ENCODE measurements around the gene ITPKB. TPM values are rescaled to one million over a fixed set of nuclear protein-coding genes. Genes with fewer than 3 reads are reported as not detected.
"Not testable (repeated sequence)": the region's sequence is repeated elsewhere in the genome, so short reads cannot be mapped to it uniquely, and the experiment has no call there.

ITPKB gene
- total RNA-seq, 1 experiment from 2014 or later: 56.9 TPM

DNA sequence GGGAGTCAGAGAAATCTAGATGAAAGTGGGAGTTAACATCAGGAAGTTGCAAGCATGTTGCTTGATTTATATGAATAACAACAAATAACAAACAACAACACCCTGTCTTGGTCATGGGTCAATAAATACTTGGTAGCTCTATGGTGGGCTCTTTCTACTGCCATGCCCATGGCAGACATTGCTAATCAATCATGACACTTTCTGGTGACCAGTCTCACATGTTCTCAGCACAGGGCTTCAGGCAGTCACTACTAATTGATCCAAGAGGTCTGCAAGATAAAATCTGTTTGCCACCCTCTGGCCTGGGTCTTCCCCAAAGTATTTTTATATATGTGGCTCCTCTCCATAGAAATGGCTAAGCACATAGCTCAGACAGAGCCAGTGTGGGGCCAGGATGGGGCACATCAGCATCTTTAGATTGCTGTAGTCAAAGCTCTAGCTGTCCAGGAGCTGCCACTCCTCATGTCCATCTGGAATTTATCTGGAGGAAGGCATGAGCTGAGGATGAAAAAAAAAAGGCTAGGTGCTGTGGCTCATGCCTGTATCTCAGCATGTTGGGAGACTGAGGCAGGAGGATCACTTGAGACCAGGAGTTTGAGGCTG, 139.3 kb downstream of the ITPKB start:
- DNase-seq (ENCODE audit: low read depth, low spot score): no peak
- in situ Hi-C loops (cut with HindIII; ENCODE audit: low pct_unique_long_range_greater_than_20kb, low sequenced_read_pairs): no loop called here

GRCh38 chr1:226598955-226599354, 140.1 kb downstream of the ITPKB start:
- DNase-seq (ENCODE audit: low read depth, low spot score); in situ Hi-C loops (cut with HindIII; ENCODE audit: low pct_unique_long_range_greater_than_20kb, low sequenced_read_pairs): not testable (repeated sequence)

GRCh38 chr1:226598455-226598849, 140.6 kb downstream of the ITPKB start:
- in situ Hi-C loops (cut with HindIII; ENCODE audit: low pct_unique_long_range_greater_than_20kb, low sequenced_read_pairs): no loop called here
- DNase-seq (ENCODE audit: low read depth, low spot score): no peak

GRCh38 chr1:226597616-226598454, 141.2 kb downstream of the ITPKB start:
- no peak for DNase-seq (ENCODE audit: low read depth, low spot score)
- in situ Hi-C loops (cut with HindIII; ENCODE audit: low pct_unique_long_range_greater_than_20kb, low sequenced_read_pairs): no loop called here

DNA sequence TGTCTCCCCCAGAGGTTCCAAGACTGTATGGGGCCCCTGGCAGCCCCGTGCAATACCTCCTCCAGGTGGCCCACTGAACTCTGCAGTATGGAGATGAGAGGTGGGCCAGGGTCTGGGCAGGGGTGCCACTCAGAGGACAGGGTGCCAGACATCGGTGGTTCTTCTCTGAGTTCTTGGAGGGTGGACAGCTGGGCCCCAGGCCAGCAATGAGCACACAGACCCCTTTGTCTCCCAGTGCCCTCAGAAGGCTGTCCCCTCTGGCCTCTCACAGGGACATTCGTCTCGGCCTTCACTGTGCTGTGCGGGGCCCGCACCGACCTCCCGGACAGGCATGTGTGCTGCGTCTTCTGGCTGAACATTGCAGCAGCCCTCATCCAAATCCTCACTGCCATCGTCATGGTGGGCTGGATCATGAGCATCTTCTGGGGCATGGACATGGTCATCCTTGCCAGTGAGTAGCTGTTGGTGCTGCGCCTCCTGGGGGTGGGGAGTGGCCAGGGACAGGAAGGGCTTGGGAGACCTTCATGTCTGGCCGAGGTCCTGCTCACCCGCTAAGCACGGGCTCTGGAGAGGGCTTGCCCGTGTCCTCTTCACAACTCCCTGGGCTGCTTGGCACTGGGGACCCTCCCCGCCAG, 142.4 kb downstream of the ITPKB start:
- in situ Hi-C loops (cut with HindIII; ENCODE audit: low pct_unique_long_range_greater_than_20kb, low sequenced_read_pairs): no loop called here
- DNase-seq (ENCODE audit: low read depth, low spot score): no peak

DNA sequence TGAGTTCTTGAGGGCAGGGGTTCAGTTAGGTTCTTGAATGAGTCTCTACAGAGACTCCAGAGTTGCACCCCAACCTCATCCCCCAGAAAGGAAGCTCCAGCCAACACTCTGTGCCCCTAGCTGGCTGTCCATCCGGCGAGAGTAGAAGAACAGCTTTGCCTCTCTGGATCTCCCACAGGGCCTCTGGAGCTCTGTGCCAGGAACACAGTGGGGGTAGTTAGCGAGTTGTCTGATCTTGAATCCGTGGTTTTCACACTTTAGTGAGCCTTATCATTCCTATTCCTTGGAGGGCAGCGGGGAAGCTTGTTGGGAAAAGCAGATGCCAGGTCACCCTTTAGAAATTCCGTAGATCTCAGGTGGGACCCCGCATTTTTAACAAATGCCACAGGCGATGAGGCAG, 145.5 kb downstream of the ITPKB start:
- in situ Hi-C loops (cut with HindIII; ENCODE audit: low pct_unique_long_range_greater_than_20kb, low sequenced_read_pairs): no loop called here
- DNase-seq (ENCODE audit: low read depth, low spot score): no peak

GRCh38 chr1:226590614-226591013, 148.5 kb downstream of the ITPKB start:
- in situ Hi-C loops (cut with HindIII; ENCODE audit: low pct_unique_long_range_greater_than_20kb, low sequenced_read_pairs): no loop called here
- no peak for DNase-seq (ENCODE audit: low read depth, low spot score)

- in situ Hi-C loops (cut with HindIII; ENCODE audit: low pct_unique_long_range_greater_than_20kb, low sequenced_read_pairs): no loop called here
- no peak for DNase-seq (ENCODE audit: low read depth, low spot score)
Measured at GRCh38 chr1:226589008-226589733, 149.9 kb downstream of the ITPKB start.

DNA sequence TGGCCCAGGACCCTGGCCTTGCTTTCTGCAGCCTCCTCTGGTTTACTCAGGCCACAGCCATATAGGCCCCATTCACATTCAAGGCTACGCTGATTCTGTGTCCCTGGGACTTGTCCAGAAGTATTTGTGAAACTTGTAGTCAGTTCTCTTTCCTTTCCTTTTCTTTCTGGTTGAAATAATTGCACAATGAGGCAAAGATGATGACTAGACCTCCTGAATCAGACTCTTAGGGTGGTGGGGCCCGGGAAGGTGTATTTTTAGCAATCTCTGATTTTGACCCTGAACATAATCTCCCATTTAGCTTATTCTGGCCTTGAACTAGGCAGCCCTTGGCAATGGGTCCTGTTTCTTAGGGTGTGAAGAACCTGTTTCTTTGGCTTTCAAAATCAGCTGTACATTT, 150.6 kb downstream of the ITPKB start:
- in situ Hi-C loops (cut with HindIII; ENCODE audit: low pct_unique_long_range_greater_than_20kb, low sequenced_read_pairs): no loop called here
- DNase-seq (ENCODE audit: low read depth, low spot score): no peak

DNA sequence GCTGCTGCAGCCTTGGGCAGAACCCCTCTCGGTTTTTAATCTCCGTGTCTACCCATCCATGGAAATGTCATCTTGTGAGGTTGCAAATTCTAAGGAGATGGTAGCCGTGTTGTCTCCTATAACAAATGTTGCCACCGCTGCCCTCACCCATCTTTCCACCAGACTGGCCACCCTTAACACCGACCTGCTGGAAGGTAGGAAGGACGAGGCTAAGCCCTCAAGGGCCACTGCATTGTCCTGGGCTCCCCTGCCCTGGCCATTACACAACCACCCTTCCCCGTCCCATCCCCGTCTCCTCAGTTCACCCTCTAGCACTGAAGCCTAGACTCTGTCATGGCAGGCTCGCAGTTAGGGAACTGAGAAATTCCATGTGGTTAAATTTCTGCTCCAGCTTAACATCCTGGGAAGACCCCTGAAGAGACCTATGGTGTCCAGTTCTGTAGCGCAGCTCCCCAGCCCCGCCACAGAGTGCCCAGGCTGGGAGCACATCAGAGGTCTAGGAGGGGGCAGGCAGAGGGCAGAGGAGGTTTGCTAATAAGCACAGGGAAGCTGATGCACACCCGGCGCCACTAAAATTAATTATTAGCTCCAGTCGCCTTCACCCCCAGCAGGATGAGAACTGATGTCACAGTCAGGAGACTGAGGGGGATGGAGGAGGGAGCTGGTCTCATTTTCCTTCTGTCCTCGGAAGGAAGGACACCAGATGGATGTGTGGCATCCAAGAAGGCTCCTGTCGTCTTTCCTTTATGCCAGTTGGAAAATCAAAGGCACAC, 152.2 kb downstream of the ITPKB start:
- no peak for DNase-seq (ENCODE audit: low read depth, low spot score)
- in situ Hi-C loops (cut with HindIII; ENCODE audit: low pct_unique_long_range_greater_than_20kb, low sequenced_read_pairs): no loop called here

GRCh38 chr1:226586116-226586515, 153.0 kb downstream of the ITPKB start:
- DNase-seq (ENCODE audit: low read depth, low spot score): no peak

GRCh38 chr1:226584164-226584563, 154.9 kb downstream of the ITPKB start:
- DNase-seq (ENCODE audit: low read depth, low spot score): no peak
- in situ Hi-C loops (cut with HindIII; ENCODE audit: low pct_unique_long_range_greater_than_20kb, low sequenced_read_pairs): no loop called here

More at GRCh38 chr1:226586116-226586515, 153.0 kb downstream of the ITPKB start:
- in situ Hi-C loops (cut with HindIII; ENCODE audit: low pct_unique_long_range_greater_than_20kb, low sequenced_read_pairs): no loop called here

DNA sequence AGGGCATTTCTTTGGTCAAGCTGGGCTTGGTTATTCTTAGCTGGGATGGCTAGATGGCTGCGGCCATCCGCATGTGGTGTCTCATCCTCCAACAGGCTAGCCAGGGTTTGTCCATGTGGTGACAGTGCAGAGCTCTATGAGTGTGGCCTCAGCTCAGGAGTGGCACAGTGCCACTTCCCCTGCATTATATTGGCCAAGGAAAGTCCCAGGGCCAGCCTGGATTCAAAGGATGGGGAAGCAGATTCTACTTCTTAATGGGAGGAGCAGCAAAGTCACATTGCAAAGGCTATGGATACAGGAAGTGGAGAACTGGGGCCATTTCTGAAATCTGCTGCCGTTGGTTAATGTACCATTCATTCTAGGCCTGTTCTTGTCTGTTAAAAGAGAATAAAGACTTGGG, 156.1 kb downstream of the ITPKB start:
- in situ Hi-C loops (cut with HindIII; ENCODE audit: low pct_unique_long_range_greater_than_20kb, low sequenced_read_pairs): no loop called here
- no peak for DNase-seq (ENCODE audit: low read depth, low spot score)

Small RNA genes within 50 kb of the gene (small RNA-seq; reads per million reads assigned to genes)
- 0 reads per million in 2 experiments for gene RPS27P5

Other genes starting within 250 kb of the ITPKB start
- 0.27 and 0.32 TPM in 2 replicates for gene STUM, start 190.5 kb downstream of the ITPKB start, total RNA-seq (2014; rRNA removed; shearing (Covaris generic))
- 79.2 and 81.6 TPM in 2 replicates for gene PSEN2, start 131.3 kb upstream of the ITPKB start, total RNA-seq (2014; rRNA removed; shearing (Covaris generic))
- 20.2 and 22.8 TPM in 2 replicates for gene COQ8A, start 201.0 kb upstream of the ITPKB start, total RNA-seq (2014; rRNA removed; shearing (Covaris generic))

Measured in SK-MEL-5 (cell line).